Measurements from ENCODE around the gene DLL3.

Gene DLL3

GRCh38 chr19:39539165-39539517 lies 40.4 kb downstream of the DLL3 start:
- H3K4me3 ChIP-seq (replicated peaks in 1 of 2; ENCODE audit: low read depth in 2 of 2, low read length in 2 of 2), result peak overlapping the region; percentile 58 to 94
- TF ChIP-seq CTCF (IDR thresholded peaks at IDR 0.05; ENCODE audit: low read depth, low read length), result no peak
- DNase-seq (ENCODE audit: low read depth in 2 of 2), result peak in 1 of 2 donors; percentile 53

- peak; percentile 84 for TF ChIP-seq CTCF (IDR thresholded peaks at IDR 0.05; ENCODE audit: low read depth, low read length)
- DNase-seq (ENCODE audit: low read depth in 2 of 2), result peak; percentile 95 to 97
- H3K4me3 ChIP-seq (replicated peaks in 1 of 2; ENCODE audit: low read depth in 2 of 2, low read length in 2 of 2), result peak within 1 kb of the TSS; percentile 58 to 94
Observed at GRCh38 chr19:39539518-39540332, 41.0 kb downstream of the DLL3 start, which contains the start of gene EID2. Gene EID2 (minus strand): TSS chr19:39540161. CDS start chr19:39540079, 82 bp downstream.

GRCh38 chr19:39540333-39540673 lies 41.6 kb downstream of the DLL3 start:
- no peak for DNase-seq (ENCODE audit: low read depth in 2 of 2)
- H3K4me3 ChIP-seq (replicated peaks in 1 of 2; ENCODE audit: low read depth in 2 of 2, low read length in 2 of 2), result peak overlapping the region in 1 of 2 donors; percentile 94
- no peak for TF ChIP-seq CTCF (IDR thresholded peaks at IDR 0.05; ENCODE audit: low read depth, low read length)

GRCh38 chr19:39542206-39542605 lies 43.5 kb downstream of the DLL3 start:
- TF ChIP-seq CTCF (IDR thresholded peaks at IDR 0.05; ENCODE audit: low read depth, low read length), result no peak
- DNase-seq (ENCODE audit: low read depth in 2 of 2), result peak; percentile 8 to 28
- H3K4me3 ChIP-seq (replicated peaks in 1 of 2; ENCODE audit: low read depth in 2 of 2, low read length in 2 of 2), result no peak overlapping the region

- no peak for TF ChIP-seq CTCF (IDR thresholded peaks at IDR 0.05; ENCODE audit: low read depth, low read length)
- DNase-seq (ENCODE audit: low read depth in 2 of 2), result no peak
- no peak overlapping the region for H3K4me3 ChIP-seq (replicated peaks in 1 of 2; ENCODE audit: low read depth in 2 of 2, low read length in 2 of 2)
Observed at GRCh38 chr19:39543477-39543857, 44.7 kb downstream of the DLL3 start.

- peak; percentile 24 to 40 for DNase-seq (ENCODE audit: low read depth in 2 of 2)
- H3K4me3 ChIP-seq (replicated peaks in 1 of 2; ENCODE audit: low read depth in 2 of 2, low read length in 2 of 2), result no peak overlapping the region
- TF ChIP-seq CTCF (IDR thresholded peaks at IDR 0.05; ENCODE audit: low read depth, low read length), result no peak
Observed at GRCh38 chr19:39544226-39544903, 45.6 kb downstream of the DLL3 start.

Data from cardiac fibroblast (primary cell).